ENCODE results near the gene LSMEM2.
A peak's percentile ranks its signal among the peaks of the same experiment; 100 is the strongest.

Gene LSMEM2

GRCh38 chr3:50278880-50279224 is at the start of gene LSMEM2:
TSS of gene LSMEM2 (plus strand) at chr3:50279087. CDS start at chr3:50279114, 27 bp downstream.
- TF ChIP-seq, protein P1, sequence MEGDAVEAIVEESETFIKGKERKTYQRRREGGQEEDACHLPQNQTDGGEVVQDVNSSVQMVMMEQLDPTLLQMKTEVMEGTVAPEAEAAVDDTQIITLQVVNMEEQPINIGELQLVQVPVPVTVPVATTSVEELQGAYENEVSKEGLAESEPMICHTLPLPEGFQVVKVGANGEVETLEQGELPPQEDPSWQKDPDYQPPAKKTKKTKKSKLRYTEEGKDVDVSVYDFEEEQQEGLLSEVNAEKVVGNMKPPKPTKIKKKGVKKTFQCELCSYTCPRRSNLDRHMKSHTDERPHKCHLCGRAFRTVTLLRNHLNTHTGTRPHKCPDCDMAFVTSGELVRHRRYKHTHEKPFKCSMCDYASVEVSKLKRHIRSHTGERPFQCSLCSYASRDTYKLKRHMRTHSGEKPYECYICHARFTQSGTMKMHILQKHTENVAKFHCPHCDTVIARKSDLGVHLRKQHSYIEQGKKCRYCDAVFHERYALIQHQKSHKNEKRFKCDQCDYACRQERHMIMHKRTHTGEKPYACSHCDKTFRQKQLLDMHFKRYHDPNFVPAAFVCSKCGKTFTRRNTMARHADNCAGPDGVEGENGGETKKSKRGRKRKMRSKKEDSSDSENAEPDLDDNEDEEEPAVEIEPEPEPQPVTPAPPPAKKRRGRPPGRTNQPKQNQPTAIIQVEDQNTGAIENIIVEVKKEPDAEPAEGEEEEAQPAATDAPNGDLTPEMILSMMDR (IDR thresholded peaks at IDR 0.05; ENCODE audit: low read length, missing control alignments): no peak
- DNase-seq (ENCODE audit: low read depth): no peak
- no peak within 1 kb of the TSS for H3K4me3 ChIP-seq (replicated peaks; ENCODE audit: low read depth, low read length)

DNA sequence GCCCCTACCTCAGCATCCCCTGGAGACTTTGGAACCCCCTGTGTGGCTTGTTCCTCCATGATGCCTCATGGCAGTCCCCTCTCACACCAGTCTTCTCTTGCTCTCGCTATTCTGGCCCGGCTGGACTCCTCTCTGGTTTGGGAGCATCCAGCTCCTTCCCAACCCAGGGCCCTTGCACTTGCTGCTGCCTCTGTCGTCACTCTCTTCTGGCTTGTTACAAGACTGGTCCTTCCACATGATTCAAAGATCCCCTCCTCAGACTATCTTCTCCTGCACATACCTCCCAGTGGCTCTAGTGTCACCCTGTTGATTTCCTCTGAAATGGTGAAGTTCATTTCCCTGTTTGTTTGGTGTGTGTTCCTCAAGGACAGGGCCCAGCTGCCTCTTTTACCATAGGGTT is 49.4 kb upstream of the LSMEM2 start:
- DNase-seq (ENCODE audit: low read depth): no peak
- no peak overlapping the region for H3K4me3 ChIP-seq (replicated peaks; ENCODE audit: low read depth, low read length)
- TF ChIP-seq, protein P1 (IDR thresholded peaks at IDR 0.05; ENCODE audit: low read length, missing control alignments): no peak

- no peak for DNase-seq (ENCODE audit: low read depth)
- TF ChIP-seq, protein P1 (IDR thresholded peaks at IDR 0.05; ENCODE audit: low read length, missing control alignments): no peak
These were observed 48.6 kb upstream of the LSMEM2 start for GRCh38 chr3:50230104-50230793.

GRCh38 chr3:50230794-50231125 is 48.1 kb upstream of the LSMEM2 start:
- DNase-seq (ENCODE audit: low read depth): peak; percentile 30
- no peak overlapping the region for H3K4me3 ChIP-seq (replicated peaks; ENCODE audit: low read depth, low read length)
- TF ChIP-seq, protein P1 (IDR thresholded peaks at IDR 0.05; ENCODE audit: low read length, missing control alignments): no peak

More at GRCh38 chr3:50230104-50230793, 48.6 kb upstream of the LSMEM2 start:
- no peak overlapping the region for H3K4me3 ChIP-seq (replicated peaks; ENCODE audit: low read depth, low read length)

DNA sequence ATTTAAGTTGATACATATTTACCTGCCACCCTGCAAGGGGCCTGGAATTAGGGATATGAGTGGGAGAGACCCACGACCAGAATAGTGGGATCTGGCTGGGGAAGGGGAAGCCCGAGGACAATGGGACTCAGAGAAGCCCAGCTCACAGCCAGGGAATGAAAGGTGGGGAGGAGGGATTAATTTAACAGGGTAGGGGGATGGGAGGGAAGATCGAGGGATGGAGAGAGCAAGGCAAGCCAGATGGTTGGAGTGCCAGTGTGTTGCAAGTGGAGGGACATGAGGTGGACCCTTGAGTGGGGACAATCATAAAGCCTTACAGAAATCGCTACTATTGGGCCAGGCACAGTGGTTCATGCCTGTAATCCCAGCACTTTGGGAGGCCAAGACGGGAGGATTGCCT is 47.3 kb upstream of the LSMEM2 start:
- no peak overlapping the region for H3K4me3 ChIP-seq (replicated peaks; ENCODE audit: low read depth, low read length)

DNA sequence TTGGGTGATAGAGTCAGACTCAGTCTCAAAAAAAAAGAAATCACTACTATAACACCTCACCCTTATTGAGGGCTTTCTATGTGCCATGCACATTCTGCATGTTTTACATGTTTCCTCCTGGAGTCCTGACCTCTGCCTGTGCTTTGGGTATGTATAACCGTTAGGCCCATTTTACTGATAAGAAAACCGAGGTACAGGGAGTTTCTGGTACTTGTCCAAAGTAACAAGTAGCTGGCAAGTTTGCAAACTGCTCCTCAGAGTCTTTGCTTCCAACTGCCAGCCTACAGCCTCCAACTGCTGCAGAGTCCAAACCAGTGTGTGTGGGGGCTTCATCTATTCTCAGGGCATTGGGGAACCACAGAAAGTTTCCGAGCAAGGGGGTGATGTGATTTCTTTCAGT is 46.6 kb upstream of the LSMEM2 start:
- H3K4me3 ChIP-seq (replicated peaks; ENCODE audit: low read depth, low read length): no peak overlapping the region
- TF ChIP-seq, protein P1 (IDR thresholded peaks at IDR 0.05; ENCODE audit: low read length, missing control alignments): no peak
- no peak for DNase-seq (ENCODE audit: low read depth)

More for the DNA sequence above, 47.3 kb upstream of the LSMEM2 start:
- no peak for DNase-seq (ENCODE audit: low read depth)
- TF ChIP-seq, protein P1 (IDR thresholded peaks at IDR 0.05; ENCODE audit: low read length, missing control alignments): no peak

DNA sequence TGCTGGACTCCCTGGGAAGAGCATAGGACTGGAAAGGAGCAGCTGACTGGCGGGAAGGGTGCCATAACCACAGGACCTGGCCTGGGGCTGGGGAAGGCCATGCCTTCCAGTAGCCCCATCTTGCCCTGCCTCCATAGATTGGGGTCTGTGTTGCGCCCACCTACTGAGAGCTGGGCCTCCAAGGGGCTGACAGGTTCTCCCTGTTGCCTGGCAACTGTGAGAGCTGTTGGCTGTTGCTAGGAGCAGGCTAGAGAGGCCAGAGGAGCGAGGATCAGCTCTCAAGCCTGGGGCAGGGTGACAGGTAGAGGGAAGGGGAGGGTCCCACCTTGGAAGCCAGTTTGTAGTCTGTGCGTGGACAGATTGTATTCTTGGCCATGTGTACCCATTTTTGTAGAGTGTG is 45.7 kb upstream of the LSMEM2 start:
- no peak overlapping the region for H3K4me3 ChIP-seq (replicated peaks; ENCODE audit: low read depth, low read length)
- no peak for DNase-seq (ENCODE audit: low read depth)
- TF ChIP-seq, protein P1 (IDR thresholded peaks at IDR 0.05; ENCODE audit: low read length, missing control alignments): no peak
